Endothelial cell of umbilical vein (primary cell): ENCODE data around the gene DNAH10.

Source experiments
- CTCF ChIP-seq, 2 donors: IDR thresholded peaks; 1 replicate in 1 of 2; 2 replicates in 1 of 2; pipeline ENCODE4 v1.5.1; 2011; ENCODE audit warnings: low read length in 2 of 2, mild to moderate bottlenecking in 2 of 2, moderate library complexity in 2 of 2, control low read depth in 1 of 2, inconsistent platforms in 1 of 2, low read depth in 1 of 2; ENCODE audit not compliant: insufficient read depth in 1 of 2; ENCODE audit errors: extremely low read depth in 1 of 2
- EZH2 ChIP-seq: IDR thresholded peaks from 2 replicates; pipeline ENCODE4 v1.6.1; 2012; ENCODE audit warnings: borderline replicate concordance, low read depth, mild to moderate bottlenecking, moderate library complexity, low read length, inconsistent platforms; ENCODE audit not compliant: severe bottlenecking
- MAX ChIP-seq: IDR thresholded peaks from 2 replicates; pipeline ENCODE4 v1.6.1; 2011; ENCODE audit not compliant: insufficient read depth, insufficient read length
- POLR2A ChIP-seq: IDR thresholded peaks from 2 replicates; pipeline ENCODE4 v1.6.1; 2012; ENCODE audit warnings: low read depth, mild to moderate bottlenecking, control low read depth, low read length
- POLR2AphosphoS5 ChIP-seq: IDR thresholded peaks from 2 replicates; pipeline ENCODE4 v1.6.1; 2012; ENCODE audit warnings: low read depth, mild to moderate bottlenecking, control low read depth, low read length, moderate library complexity; ENCODE audit not compliant: insufficient read depth

GRCh38 chr12:123721245-123721644 lies 40.9 kb upstream of the DNAH10 start:
- TF ChIP-seq CTCF (IDR thresholded peaks at IDR 0.05; ENCODE audit: extremely low read depth in 1 of 2, insufficient read depth in 1 of 2, low read depth in 1 of 2, low read length in 2 of 2) (no peak), POLR2AphosphoS5 (no peak), EZH2 (no peak), POLR2A (no peak), MAX (no peak)
